Ovary (tissue), 3 donors: ENCODE results near the gene SURF6.

ENCODE experiments used
- CTCF ChIP-seq, 3 donors: fragments of 450-650 bp in 2 of 3; fragments of 200-600 bp in 1 of 3; IDR thresholded peaks; one replicate each; pipeline versions ENCODE4 v1.5.1 to v1.8.0; 2016 to 2022; ENCODE audit warnings: antibody characterized with exemption in 3 of 3, mild to moderate bottlenecking in 1 of 3
- POLR2A ChIP-seq: fragments of 450-650 bp; IDR thresholded peaks from one replicate; pipeline ENCODE4 v1.6.1; 2017; ENCODE audit warnings: antibody characterized with exemption, mild to moderate bottlenecking, moderate library complexity
- donor health status: DM: no; HTN: no; CAD: no.

GRCh38 chr9:133304158-133304470, 31.9 kb downstream of the SURF6 start:
- no peak for TF ChIP-seq CTCF (IDR thresholded peaks at IDR 0.05)
- no peak for TF ChIP-seq POLR2A
